Astrocyte (in vitro differentiated cells and primary cell): ENCODE measurements around the gene SCGB3A2. TPM values are rescaled to one million over a fixed set of nuclear protein-coding genes. Genes with fewer than 3 reads are reported as not detected.

Source experiments
- DNase-seq: peaks from one replicate; pipeline ENCODE4 v3.0.0-alpha.2; 2010; ENCODE audit warnings: low read depth
- FAIRE-seq: peaks from 2 replicates; lab custom pipeline; 2011; peaks lifted over from hg19 to GRCh38; lab: Jason Lieb, UNC
- H2AFZ ChIP-seq: 2 replicates; pipeline ENCODE4 v1.6.0; 2012; ENCODE audit warnings: low read depth, low read length, inconsistent platforms
- H3K27ac ChIP-seq: 2 replicates; pipeline ENCODE4 v1.5.1; 2011; ENCODE audit warnings: low read depth, low read length, inconsistent platforms
- H3K27me3 ChIP-seq: 2 replicates; pipeline ENCODE4 v1.6.0; 2011; ENCODE audit warnings: low read length, inconsistent platforms; ENCODE audit not compliant: insufficient read depth
- H3K36me3 ChIP-seq: 2 replicates; pipeline ENCODE4 v1.5.1; 2011; ENCODE audit warnings: low read length, inconsistent platforms; ENCODE audit not compliant: insufficient read depth
- H3K4me1 ChIP-seq: 2 replicates; pipeline ENCODE4 v1.5.1; 2011; ENCODE audit warnings: low read length, inconsistent platforms; ENCODE audit not compliant: insufficient read depth
- H3K4me2 ChIP-seq: 2 replicates; pipeline ENCODE4 v1.6.0; 2012; ENCODE audit warnings: low read length, inconsistent platforms
- H3K4me3 ChIP-seq: 2 replicates; pipeline ENCODE4 v1.5.1; 2011; ENCODE audit warnings: low read depth, mild to moderate bottlenecking, low read length, inconsistent platforms; ENCODE audit not compliant: insufficient read depth
- H3K79me2 ChIP-seq: 2 replicates; pipeline ENCODE4 v1.6.0; 2012; ENCODE audit warnings: mild to moderate bottlenecking, low read length, inconsistent platforms; ENCODE audit not compliant: insufficient read depth
- H3K9ac ChIP-seq: 2 replicates; pipeline ENCODE4 v1.6.0; 2012; ENCODE audit warnings: mild to moderate bottlenecking, low read length, inconsistent platforms
- H3K9me3 ChIP-seq: 2 replicates; pipeline ENCODE4 v1.5.1; 2012; ENCODE audit warnings: low read depth, mild to moderate bottlenecking, low read length, inconsistent platforms; ENCODE audit not compliant: insufficient read depth
- H4K20me1 ChIP-seq: 2 replicates; pipeline ENCODE4 v1.6.0; 2012; ENCODE audit warnings: low read length, inconsistent platforms; ENCODE audit not compliant: insufficient read depth
- H3K27ac Mint-ChIP-seq: one replicate; pipeline ENCODE4 v1.8.0; 2021; ENCODE audit warnings: mild to moderate bottlenecking, mixed read lengths; ENCODE audit not compliant: unreplicated experiment
- H3K27me3 Mint-ChIP-seq: one replicate; pipeline ENCODE4 v1.8.0; 2021; ENCODE audit warnings: low read depth, mixed read lengths; ENCODE audit not compliant: unreplicated experiment
- H3K36me3 Mint-ChIP-seq: one replicate; pipeline ENCODE4 v1.8.0; 2021; ENCODE audit warnings: low read depth, mixed read lengths; ENCODE audit not compliant: unreplicated experiment
- H3K4me1 Mint-ChIP-seq: one replicate; pipeline ENCODE4 v1.8.0; 2021; ENCODE audit warnings: low read depth, mixed read lengths; ENCODE audit not compliant: unreplicated experiment
- H3K4me3 Mint-ChIP-seq: one replicate; pipeline ENCODE4 v1.8.0; 2021; ENCODE audit warnings: mild to moderate bottlenecking, moderate library complexity, mixed read lengths; ENCODE audit not compliant: unreplicated experiment
- H3K9me3 Mint-ChIP-seq: one replicate; pipeline ENCODE4 v1.8.0; 2021; ENCODE audit warnings: mild to moderate bottlenecking, mixed read lengths; ENCODE audit not compliant: unreplicated experiment
- EZH2 ChIP-seq: IDR thresholded peaks from 2 replicates; pipeline ENCODE4 v1.6.1; 2012; ENCODE audit warnings: mild to moderate bottlenecking, low read length, inconsistent platforms; ENCODE audit not compliant: insufficient read depth
- total RNA-seq: library from RNA; stranded (reverse); gene quantifications from 2 replicates; pipeline ENCODE4 v1.2.1, GENCODE V29; 2021
- TF ChIP-seq, protein P1 (sequence below): IDR thresholded peaks from 2 replicates; pipeline ENCODE4 v1.5.1; 2011; ENCODE audit warnings: low read depth, mild to moderate bottlenecking, inconsistent platforms, low read length, moderate library complexity; ENCODE audit not compliant: insufficient read depth

SCGB3A2 gene
- total RNA-seq, 1 donor from 2014 or later: 0.59 TPM

DNA sequence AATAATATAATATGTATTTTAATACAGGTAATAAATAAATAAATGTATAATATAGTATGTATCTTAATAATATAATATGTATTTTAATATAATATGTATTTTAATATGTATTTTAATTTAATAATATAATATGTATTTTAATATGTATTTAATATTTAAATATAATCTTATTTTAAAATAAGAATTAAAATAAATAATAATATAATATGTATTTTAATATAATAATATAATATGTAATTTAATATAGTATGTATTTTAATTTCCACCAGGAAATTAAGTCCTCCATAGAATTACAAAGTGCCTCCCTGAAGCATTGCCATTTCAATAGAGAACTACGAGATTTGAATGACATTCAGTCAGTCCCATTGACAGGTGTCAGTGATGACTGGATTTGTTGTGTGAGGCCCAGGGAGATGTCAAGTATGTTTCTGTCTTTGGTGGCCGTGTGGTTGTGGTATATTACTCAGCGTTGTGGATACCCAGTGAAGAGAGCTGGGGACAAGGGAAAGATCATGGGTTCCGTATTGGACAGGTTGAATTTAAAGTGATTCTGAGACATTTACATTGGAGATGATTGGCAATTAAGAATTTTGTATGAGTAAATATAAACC is 42.0 kb downstream of the SCGB3A2 start:
- Mint-ChIP-seq H3K36me3 (no peaks in the 10 kb centered on the region), H3K27me3 (no peaks in the 10 kb centered on the region), H3K4me1 (peaks cover 25% of the 10 kb centered on the region), H3K27ac (no peak overlapping the region), H3K9me3 (no peaks in the 10 kb centered on the region), H3K4me3 (no peak overlapping the region)
- Histone ChIP-seq H3K4me2 (no peak overlapping the region), H3K36me3 (no peaks in the 10 kb centered on the region), H2AFZ (no peak overlapping the region), H3K79me2 (no peaks in the 10 kb centered on the region), H3K27me3 (no peaks in the 10 kb centered on the region), H4K20me1 (no peaks in the 10 kb centered on the region), H3K9ac (no peak overlapping the region), H3K9me3 (no peaks in the 10 kb centered on the region), H3K4me1 (peaks cover 8% of the 10 kb centered on the region), H3K4me3 (no peak overlapping the region), H3K27ac (no peak overlapping the region)
- DNase-seq: no peak
- no peak for FAIRE-seq
- TF ChIP-seq EZH2: no peak
- TF ChIP-seq, protein P1, sequence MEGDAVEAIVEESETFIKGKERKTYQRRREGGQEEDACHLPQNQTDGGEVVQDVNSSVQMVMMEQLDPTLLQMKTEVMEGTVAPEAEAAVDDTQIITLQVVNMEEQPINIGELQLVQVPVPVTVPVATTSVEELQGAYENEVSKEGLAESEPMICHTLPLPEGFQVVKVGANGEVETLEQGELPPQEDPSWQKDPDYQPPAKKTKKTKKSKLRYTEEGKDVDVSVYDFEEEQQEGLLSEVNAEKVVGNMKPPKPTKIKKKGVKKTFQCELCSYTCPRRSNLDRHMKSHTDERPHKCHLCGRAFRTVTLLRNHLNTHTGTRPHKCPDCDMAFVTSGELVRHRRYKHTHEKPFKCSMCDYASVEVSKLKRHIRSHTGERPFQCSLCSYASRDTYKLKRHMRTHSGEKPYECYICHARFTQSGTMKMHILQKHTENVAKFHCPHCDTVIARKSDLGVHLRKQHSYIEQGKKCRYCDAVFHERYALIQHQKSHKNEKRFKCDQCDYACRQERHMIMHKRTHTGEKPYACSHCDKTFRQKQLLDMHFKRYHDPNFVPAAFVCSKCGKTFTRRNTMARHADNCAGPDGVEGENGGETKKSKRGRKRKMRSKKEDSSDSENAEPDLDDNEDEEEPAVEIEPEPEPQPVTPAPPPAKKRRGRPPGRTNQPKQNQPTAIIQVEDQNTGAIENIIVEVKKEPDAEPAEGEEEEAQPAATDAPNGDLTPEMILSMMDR: no peak

DNA sequence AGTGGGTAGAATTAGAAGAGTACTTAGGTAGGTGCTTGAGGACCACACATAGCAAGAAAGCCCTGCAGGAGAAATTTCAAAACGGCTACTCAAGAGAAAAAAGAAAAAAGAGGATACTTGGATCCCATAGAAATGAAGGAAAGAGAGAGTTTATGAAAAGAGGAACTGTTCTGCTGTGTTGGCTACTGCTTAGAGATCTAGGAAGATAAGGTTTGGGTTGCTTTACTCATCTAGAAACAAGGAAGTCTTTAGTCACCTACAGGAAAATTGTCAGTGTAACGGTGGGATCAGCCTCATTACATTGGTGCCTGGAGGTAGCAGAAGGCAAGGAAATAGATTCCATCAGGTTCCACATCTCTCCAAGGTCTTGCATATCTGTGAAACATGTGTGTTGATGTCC is 42.6 kb downstream of the SCGB3A2 start:
- Mint-ChIP-seq H3K27me3 (no peaks in the 10 kb centered on the region), H3K27ac (no peak overlapping the region), H3K4me1 (peaks cover 25% of the 10 kb centered on the region), H3K9me3 (no peaks in the 10 kb centered on the region), H3K36me3 (no peaks in the 10 kb centered on the region), H3K4me3 (no peak overlapping the region)
- H2AFZ ChIP-seq: no peak overlapping the region
- FAIRE-seq: no peak
- H3K4me1 ChIP-seq: peaks cover 8% of the 10 kb centered on the region
- TF ChIP-seq, protein P1: no peak
- no peak for TF ChIP-seq EZH2
- no peak for DNase-seq
- H3K27ac ChIP-seq: no peak overlapping the region
- H4K20me1 ChIP-seq: no peaks in the 10 kb centered on the region
- no peaks in the 10 kb centered on the region for H3K36me3 ChIP-seq
- no peaks in the 10 kb centered on the region for H3K79me2 ChIP-seq
- no peaks in the 10 kb centered on the region for H3K9me3 ChIP-seq
- no peak overlapping the region for H3K4me3 ChIP-seq
- H3K27me3 ChIP-seq: no peaks in the 10 kb centered on the region
- H3K4me2 ChIP-seq: no peak overlapping the region
- H3K9ac ChIP-seq: no peak overlapping the region

DNA sequence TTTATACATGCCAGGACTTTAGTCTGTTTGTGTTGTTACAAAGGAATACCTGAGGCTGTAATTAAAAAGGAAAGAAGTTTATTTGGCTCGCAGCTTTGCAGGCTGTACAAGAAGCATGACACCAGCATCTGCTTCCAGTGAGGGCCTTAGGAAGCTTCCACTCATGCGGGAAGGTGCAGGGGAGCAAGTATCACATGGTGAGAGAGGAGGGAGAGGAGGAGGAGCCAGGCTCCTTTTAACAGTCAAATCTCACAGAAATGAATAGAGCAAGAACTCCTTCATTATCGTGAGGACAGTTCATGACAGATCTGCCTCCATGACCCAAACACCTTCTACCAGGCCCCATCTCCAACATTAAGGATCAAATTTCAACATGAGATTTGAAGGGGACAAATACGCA is 46.5 kb downstream of the SCGB3A2 start:
- Histone ChIP-seq H3K27ac (no peak overlapping the region), H3K79me2 (no peaks in the 10 kb centered on the region), H3K9ac (no peak overlapping the region), H3K9me3 (no peaks in the 10 kb centered on the region), H4K20me1 (no peaks in the 10 kb centered on the region), H3K4me1 (no peaks in the 10 kb centered on the region), H3K4me2 (no peak overlapping the region), H2AFZ (no peak overlapping the region), H3K36me3 (no peaks in the 10 kb centered on the region), H3K4me3 (no peak overlapping the region), H3K27me3 (no peaks in the 10 kb centered on the region)
- H3K27ac Mint-ChIP-seq: no peak overlapping the region
- no peaks in the 10 kb centered on the region for H3K36me3 Mint-ChIP-seq
- peaks cover 8% of the 10 kb centered on the region for H3K4me1 Mint-ChIP-seq
- no peaks in the 10 kb centered on the region for H3K27me3 Mint-ChIP-seq
- H3K9me3 Mint-ChIP-seq: no peaks in the 10 kb centered on the region
- no peak overlapping the region for H3K4me3 Mint-ChIP-seq
- FAIRE-seq: no peak
- TF ChIP-seq EZH2: no peak
- TF ChIP-seq, protein P1: no peak
- no peak for DNase-seq
